ENCODE measurements around the gene RASL11B. TPM values are rescaled to one million over a fixed set of nuclear protein-coding genes. Genes with fewer than 3 reads are reported as not detected.

Gene RASL11B
- total RNA-seq, 2 experiments from 2014 or later: 0.30 TPM; not detected in 1

DNA sequence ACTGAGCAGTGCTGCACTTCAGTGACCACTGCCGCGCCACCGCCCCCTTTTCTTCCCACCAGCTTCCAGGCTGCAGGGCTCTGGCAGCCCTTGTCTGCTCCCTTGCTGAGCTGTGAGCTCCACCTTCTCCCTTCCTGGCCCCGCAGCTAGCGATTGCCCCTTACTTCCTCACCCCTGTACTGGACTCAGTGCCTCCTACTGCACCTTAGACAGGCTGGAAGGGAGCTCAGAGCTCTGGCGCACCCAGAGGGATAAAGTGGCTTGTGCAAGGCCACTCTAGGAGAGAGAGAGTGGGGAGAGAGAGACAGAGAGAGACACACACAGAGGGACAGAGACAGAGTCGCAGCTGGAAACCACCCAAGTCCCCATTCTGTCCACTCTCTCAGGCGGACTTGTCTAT lies 6.0 kb downstream of the RASL11B start:
- ChIA-PET POLR2A (no interaction called here), CTCF (no interaction called here)

DNA sequence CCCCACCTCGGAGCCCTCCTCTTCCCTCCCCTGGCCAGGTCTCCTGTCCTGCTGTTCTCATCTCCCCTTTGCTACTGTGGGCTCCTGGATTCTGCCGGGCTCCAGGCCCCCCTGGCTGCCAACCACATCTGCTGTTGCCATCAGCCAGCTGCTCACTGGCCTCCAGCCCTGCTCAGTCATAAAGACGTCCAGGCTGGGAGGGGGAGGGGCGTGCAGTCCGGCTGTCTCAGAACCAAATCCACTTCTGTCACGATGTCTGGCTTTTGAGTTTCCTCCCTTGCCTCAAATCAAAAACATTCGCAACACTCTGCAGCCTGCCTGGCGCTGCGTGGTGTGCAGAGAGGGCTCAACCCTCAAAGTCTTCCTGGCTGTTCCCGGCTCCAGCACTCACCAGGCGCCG lies 7.1 kb downstream of the RASL11B start:
- POLR2A ChIA-PET: no interaction called here
- CTCF ChIA-PET: no interaction called here

DNA sequence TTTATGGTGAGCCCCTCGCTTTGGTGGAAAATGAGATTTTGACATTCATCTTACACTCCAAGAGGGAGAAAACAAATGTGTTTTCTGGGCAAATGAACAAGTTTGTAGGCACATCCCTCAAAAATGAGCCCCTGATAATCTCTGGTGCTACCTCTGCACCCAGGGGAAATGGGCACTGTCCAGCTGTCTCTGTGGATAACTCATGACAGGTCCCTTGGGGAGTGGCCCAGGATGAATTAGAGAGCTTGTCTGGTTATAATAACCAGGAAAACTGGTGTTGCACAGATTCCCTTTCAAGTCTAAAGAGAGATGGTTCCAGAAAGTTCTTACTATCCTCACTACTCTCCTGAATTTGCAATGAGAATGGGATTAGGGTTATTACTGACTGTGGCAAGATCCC lies 7.5 kb downstream of the RASL11B start:
- POLR2A ChIA-PET: no interaction called here
- CTCF ChIA-PET: no interaction called here

DNA sequence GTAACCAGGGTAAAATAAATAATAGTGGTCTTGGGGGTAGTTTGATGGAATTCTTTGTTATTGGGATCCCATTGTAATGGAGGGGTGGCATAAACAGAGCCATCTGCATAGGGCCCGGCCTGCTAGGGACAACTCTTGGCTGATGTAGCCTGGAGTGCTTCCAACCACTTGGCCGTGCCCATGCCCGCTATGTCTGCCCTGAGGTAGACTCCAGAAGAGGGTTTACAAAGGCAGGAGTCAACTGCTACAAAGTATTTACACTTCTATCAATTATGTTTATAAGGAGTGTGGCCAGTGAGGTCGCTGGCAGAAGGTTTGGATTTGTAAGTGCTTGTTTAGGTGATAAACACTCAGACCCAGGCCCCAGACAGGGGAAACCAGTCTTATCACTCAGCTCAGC lies 8.1 kb downstream of the RASL11B start:
- CTCF ChIA-PET: no interaction called here
- POLR2A ChIA-PET: no interaction called here

DNA sequence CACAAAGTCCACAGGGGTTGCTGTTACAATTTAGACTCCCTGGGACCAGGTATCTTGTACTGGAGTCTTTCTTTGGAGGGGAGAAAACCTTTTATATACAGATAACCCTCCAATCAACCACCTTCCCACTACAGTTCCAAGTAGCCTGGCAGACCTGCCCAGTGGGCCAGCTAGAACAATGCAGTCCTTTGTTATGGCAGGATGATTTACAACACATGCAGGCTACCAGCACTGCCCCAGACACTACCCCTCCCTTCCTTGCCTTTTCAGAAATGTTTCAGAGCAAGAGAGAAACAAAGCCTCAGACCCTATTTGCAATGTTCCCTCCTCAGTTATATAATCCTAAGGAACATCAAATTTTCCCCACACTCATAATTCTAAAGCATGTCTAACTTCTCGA lies 11.1 kb downstream of the RASL11B start:
- POLR2A ChIA-PET: no interaction called here
- CTCF ChIA-PET: no interaction called here

DNA sequence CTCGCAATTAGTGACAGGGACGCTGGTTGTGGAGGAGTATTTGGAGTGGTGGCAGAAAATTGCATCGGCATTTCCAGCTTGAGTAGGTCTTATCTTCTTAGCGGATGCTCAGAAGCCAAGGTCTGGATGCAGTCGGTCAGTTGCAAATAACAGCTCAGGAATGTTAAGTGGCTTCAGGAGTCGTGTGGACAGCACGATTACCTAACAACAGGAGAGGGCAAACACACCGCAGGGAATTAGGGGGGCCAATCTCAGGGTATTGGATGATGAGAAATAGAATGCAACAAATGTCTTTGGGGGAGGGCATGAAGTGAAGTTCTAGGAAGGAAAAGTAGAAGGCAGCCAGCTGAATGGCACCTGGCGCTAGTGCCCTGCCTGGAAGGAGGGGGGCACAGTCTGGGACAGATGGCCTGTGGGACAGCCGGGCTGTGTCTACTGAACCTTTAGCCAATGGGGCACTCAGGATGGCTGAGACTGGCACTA lies 11.8 kb downstream of the RASL11B start:
- POLR2A ChIA-PET: no interaction called here
- CTCF ChIA-PET: no interaction called here

DNA sequence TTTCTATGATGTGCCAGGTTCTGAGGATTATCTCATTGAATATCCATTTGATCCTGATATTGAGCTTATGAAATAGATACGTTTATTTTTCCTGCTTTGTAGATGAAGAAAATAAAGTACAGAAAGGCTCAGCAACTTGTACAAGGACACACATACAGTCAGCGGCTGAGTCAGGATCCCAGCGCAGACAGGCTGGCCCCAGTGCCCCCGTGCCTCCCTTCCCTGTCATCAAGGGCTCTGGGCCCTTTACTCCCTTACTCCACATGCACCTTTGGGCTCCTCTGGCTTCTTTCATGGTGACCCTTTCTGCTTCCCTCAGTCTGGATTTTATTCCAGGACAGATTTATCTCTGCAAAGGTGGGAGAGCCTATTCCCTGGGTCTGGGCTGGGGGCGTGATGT lies 12.8 kb downstream of the RASL11B start:
- POLR2A ChIA-PET: no interaction called here
- CTCF ChIA-PET: no interaction called here

DNA sequence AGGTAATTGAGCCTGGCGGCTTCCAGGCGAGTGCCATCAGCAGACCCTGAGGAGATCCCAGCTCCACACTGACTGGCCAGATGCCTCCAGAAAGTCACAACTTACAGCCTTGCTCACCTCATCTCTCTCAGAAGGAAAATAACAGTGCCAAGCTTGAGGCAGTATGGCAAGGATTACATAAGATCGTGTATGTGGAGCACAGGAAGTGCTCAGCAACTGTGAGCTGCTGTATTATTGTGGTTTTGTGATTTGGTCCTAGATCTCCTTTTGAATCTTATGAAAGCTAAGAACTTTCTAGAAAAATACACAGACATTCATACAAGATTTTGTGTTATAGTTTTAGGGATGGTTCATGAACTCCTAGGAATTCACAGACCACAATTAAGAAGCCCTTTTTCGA lies 14.0 kb downstream of the RASL11B start:
- ChIA-PET CTCF (interaction anchor here (0.7 kb wide), 1 partner anchor 50 kb away, joined by 5 read pairs; no protein-coding TSS in a partner anchor), POLR2A (no interaction called here)

DNA sequence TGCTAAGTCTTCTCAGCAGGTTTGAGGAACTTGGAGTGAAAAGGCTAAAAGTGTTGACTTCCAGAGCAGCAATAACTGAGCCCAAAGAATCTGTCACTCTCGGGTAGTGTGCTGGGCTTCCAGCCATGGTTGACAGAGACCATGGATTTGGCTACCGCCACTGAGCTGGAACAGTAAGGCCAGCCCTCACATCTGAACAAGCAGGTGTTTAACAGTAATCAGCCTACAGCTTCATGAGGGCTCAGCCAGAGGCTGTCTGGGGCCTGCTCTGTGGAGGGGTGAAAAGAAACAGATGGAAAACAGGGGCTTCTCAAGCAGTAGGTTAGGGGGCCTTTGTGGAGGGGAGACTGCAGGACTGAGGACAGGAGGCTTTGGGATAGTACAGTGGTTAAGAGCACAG lies 14.9 kb downstream of the RASL11B start:
- ChIA-PET POLR2A (no interaction called here), CTCF (no interaction called here)

DNA sequence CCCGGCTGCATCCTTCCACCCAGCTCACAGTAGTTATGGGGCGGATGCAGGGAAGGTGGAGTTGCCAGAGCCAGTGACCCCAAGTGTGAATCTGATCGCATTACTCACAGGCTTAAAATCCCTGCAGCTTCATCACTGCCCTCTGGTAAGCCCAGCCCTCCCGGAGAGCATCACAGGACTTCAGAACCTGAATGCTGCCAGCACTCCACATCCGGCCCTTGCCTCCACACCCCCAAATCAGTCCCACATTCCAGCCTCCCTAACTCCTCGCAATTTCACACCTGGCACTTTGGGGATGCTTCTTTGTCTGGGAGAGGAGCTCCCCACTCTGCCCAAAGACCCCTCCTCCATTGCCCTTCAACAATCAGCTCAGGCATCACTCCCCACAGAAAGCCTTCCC lies 15.6 kb downstream of the RASL11B start:
- CTCF ChIA-PET: no interaction called here

DNA sequence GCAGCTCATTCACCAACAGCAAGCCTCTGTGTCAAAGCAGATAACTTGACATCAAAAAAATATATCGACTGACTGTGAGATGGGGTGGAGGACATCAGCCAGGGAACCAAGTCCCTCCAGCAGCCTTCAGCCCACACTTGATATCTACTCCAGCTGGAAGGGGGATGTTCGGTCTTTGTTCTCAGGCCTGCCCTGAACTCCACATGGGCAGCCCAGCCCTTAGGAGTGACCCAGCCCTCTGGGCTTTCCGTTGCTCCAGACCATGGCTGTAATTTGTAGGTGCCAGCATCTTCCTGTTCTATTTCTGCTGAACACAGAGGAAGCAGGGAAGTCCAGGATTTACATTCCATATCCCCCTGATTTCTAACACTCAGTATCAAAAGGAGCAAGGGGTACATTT lies 17.4 kb downstream of the RASL11B start:
- ChIA-PET POLR2A (no interaction called here), CTCF (no interaction called here)

More for the DNA sequence above, 15.6 kb downstream of the RASL11B start:
- POLR2A ChIA-PET: no interaction called here

DNA sequence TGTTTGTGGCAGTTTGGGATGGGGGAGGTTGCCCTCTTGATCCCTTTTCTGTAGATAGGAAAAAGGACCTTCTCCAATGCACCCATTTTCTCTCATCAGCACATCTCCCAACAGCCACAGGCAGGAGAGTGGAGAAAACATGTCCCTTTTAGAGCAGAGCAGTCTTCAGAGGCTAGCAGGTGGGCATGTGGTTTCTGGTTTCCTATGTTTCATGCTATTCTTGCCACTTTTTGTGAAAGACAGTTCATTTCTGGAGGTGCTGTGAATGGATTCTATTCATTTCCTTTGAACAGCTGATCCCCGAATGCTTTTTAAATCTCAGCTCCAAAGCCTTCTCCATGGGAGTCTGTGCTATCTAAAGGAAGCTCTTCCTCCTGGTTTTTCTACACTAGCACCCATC lies 18.9 kb downstream of the RASL11B start:
- CTCF ChIA-PET: no interaction called here
- POLR2A ChIA-PET: no interaction called here

DNA sequence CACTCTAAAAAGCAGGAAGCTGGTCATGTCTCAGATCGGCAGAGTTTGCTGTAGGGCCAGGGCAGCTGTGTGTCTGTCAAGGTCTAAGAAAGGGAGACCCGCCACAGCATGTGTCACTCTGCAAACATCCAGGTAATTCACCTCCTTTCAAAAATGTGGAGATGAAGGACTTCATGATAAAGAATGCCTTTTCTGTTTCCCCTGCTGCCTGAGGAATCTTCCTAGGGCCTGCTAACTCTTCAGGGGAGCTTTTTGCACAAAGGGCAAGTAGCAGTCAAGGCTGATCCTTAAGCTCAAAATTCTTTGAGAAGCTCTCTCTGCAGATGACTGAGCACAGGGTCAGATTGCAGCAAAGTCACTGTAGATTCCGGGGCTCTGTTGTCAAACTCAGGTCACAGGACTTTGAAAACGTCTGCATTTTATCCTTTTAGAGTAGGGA lies 21.1 kb downstream of the RASL11B start:
- POLR2A ChIA-PET: no interaction called here

DNA sequence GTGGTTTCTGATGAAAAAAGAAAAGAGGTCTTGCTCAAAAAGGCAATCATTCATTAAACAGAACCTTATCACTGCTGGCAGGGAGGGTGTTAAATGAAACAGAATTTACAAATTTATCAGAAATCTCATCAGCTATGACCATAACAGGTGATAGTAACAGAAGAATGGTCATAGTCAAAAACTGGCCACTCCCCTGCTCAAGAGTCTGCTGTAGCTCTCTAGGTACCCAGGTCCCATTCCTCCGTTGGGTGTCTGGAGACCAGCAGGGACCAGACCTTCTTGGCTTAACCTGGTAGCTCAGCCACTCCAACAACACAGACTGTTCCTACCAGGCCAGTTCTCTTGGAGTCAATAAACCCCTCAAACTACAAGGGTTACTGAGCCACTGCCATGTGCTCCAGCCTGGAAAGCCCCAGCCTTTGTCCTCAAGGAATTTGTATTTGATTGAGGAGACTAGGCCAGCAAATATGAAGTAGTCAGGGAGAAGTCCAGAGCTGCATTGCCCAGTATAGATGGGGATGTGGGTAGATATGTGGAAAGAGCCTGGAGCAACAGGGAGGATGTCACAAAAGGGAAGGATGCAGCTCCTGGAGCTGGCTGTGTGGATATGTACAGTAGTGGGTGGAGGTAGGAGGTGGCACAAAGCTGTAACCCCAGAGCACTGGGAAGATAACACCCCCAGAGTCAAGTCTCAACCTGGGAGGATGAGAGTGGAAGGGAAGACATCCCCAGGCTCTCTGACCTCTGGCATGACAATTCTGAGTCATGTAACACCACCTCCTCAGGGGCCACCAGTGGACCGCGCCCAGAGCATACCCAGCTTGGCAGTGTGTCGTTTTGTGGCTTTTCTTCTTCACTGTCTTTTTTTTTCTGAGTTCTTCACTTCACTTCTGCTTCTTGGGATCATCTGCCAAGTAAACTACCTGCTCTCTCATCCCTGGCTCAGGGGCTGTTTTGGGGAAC lies 21.9 kb downstream of the RASL11B start:
- CTCF ChIA-PET: no interaction called here
- POLR2A ChIA-PET: no interaction called here

More for the DNA sequence above, 21.1 kb downstream of the RASL11B start:
- CTCF ChIA-PET: no interaction called here

DNA sequence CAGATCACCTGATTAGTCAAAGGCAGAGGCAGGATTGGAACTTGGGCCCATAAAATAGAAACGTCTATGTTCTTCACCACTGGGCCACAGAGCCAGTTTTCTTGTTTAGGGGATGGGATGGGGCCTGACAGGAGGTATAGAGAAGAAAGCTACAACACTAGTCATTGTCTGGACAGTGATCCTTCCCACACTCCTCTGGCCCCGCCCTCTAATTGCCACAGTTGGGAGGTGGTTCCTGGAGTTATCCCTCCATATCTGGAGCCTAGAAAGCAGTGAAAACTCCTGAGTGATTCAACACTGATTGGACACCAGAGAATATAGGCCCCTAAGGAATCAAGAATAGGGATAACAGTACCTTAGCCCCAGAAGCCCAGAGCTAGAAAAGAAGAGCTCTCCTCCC lies 22.9 kb downstream of the RASL11B start:
- CTCF ChIA-PET: no interaction called here
- POLR2A ChIA-PET: no interaction called here

DNA sequence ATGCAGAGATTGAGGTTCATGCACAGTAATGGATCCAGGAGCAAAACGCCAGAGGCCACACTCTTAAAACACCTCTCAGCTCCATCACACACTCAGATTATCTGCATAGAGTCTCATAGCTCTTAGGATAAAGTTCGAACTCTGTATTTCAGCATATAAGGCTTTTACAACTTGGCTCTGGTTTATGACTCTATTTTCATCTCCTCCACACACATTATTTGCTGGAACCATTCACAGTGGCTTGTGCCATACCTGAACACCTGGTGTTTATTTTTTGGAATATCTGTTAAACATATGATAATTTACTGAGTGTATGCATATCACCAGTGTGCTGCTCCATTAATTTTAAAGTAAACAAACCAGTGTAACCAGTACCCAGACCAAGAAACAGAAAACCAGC lies 27.2 kb downstream of the RASL11B start:
- ChIA-PET POLR2A (no interaction called here), CTCF (no interaction called here)

DNA sequence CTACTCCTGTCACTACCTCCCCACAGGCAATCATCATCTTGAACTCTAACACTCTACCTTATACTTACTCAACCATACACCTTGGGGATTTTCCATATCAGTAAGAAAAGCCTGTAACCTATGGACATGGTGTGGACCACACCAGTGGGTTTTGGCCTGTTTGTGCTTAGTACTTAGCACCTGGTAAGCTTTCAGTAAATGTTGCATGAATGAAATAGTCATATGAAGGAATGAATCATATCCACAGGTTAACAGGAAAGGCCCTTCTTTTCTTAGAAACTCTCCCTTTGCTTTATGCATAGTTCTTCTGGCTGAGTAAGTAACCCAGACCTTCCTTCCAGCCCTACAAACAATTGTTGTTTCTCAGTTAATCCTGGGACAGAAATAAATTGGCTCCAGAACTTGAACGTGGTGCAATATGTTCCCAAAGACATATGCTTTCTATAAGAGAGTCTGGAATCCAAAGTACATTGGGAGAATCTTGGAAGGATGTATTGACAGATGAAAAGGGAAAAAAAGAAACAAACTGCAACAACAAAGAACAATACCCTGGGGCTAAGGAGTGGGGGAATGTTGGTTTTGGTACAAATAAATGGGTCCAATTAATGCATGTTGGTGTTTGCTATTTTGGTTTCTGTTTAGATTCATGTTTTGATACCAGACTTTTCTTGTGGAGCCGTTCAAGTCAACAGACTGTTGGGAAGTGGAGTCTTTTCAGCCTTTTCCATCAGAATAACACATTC lies 27.8 kb downstream of the RASL11B start:
- POLR2A ChIA-PET: no interaction called here

DNA sequence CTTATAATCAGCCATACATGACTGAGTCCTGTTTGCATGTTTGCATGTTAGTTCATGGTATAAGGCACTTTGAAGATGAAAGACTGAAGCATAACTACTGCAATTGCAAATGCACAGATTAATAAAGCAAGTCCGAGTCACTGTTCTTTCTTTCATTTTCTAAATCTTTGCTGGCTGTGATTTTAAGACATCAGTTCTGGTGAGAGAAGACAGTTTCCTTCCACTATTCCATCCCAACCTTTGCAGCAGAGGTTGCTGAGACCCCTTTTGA lies 28.3 kb downstream of the RASL11B start:
- CTCF ChIA-PET: no interaction called here

More for the DNA sequence above, 27.8 kb downstream of the RASL11B start:
- CTCF ChIA-PET: no interaction called here

DNA sequence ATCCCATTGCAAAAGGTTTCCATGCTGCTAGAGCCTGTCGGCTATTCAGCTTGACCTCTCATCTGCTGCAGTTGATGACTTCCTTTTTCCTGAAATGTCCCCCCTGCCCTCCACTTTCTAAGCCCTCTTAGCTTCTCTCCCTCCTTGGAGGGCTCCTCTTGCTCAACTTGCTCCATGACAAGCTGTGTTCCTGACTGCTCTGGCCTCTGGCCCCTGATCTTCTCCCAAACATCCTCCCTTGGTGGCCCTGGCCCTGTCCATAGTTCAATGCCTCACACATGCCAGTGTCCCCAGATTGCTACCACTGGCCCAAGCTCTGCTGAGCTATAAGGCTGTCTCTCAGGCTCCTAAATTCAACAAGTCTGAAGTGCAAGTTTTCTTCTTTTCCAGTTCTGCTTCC lies 29.6 kb downstream of the RASL11B start:
- ChIA-PET POLR2A (no interaction called here), CTCF (no interaction called here)

More for the DNA sequence above, 28.3 kb downstream of the RASL11B start:
- POLR2A ChIA-PET: no interaction called here

DNA sequence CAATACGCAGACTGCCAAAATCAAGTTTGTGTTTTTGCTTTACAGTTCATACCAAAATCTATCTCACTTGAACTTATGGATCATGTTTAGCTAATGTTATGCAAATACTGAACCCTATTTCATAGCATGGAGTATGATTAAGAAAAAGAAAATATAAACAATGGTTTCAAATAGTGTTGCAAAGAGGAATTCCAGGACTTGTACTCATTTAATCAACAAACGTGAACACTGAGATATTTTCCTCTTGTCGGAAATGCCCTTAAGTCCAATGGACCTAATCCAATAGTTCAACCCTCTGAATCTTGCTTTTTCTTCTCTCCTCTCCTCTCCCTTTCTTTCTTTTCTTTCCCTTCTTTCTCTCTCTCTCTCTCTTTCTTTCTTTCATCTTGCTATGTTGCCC lies 30.8 kb downstream of the RASL11B start:
- POLR2A ChIA-PET: no interaction called here
- CTCF ChIA-PET: no interaction called here

DNA sequence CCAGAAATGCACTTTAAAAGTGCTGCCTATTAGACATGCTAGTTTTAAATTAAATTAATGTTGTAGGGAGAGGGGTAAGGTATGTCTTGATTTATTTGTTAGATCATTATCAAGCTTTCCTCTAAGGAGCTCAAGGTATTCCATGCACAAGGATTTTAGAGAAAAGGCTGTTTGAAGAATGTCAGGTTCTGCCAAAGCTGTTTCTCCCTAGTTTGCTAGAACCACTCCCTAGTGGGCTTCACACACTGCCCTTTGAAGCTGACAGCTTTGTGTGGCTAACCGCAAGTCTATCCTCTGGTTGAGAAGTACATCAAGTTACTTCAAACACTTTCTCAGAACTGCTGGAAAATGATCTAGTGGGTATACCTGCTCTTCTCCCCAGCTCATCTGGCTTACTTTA lies 32.3 kb downstream of the RASL11B start:
- ChIA-PET CTCF (no interaction called here), POLR2A (no interaction called here)

DNA sequence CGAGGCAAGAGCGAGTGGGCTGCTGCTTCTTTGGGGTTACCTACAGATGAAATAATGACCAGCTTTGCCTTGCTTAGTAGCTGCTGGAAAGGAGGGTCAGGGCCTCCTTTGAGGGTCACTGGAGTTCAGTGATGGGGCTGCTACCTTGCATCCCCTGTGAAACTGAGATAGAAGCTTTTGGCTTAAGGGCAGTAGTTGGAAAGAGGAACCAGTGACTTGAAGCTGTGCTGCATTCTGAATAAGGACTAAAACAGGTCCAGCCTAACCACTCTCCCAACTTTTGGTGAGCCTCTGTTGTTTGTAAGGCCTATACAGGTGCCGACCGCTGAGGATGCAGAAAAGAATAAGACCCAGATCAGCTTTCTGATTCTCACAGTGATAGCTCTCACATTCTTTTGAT lies 41.2 kb downstream of the RASL11B start:
- ChIA-PET CTCF (no interaction called here), POLR2A (no interaction called here)

Data from activated CD8-positive, alpha-beta memory T cell treated with anti-CD3 and anti-CD28 coated beads for 36 hours (primary cell).